Activated CD8-positive, alpha-beta memory T cell treated with anti-CD3 and anti-CD28 coated beads for 1 hour (primary cell): Measurements from ENCODE around the gene REG1B.

Source experiments
- DNase-seq, 2 donors: peaks; one replicate each; pipeline ENCODE4 v3.0.0-alpha.2; 2020; ENCODE audit warnings: low read depth in 1 of 2; ENCODE audit errors: extremely low read depth in 1 of 2

REG1B gene, protein sequence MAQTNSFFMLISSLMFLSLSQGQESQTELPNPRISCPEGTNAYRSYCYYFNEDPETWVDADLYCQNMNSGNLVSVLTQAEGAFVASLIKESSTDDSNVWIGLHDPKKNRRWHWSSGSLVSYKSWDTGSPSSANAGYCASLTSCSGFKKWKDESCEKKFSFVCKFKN

DNA sequence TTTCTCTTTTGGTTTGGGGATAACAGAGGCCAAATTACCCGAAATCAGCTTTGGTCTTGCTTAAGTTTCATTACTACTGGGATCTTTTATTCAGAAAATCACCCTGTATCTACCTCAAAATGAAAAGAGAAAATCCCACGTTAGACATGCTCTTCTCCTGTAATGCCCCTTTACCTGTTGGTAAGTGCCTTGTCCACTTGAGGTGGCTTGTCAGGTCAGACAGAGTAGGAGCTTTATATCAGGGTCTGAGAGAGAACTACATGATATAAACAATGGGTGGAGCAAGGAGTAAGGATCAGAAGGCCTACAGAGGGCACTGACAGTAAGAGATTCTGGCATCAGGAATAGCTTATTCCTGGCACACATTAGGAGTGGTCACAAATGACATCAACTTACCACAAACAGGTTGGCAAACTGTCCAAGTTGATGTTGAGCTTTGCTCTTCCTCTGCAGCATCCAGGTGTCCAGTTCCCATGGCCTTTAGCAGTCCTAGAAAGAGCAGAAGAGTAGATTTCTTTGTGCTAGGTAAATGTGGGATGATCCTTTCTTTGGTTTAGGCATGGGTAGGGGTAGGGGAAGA, at the start of gene REG1B:
Gene REG1B, minus strand, starts transcription at position 209 of the 580 bp plus-strand sequence. CDS start 381 bp downstream, outside the sequence.
- no peak for DNase-seq

DNA sequence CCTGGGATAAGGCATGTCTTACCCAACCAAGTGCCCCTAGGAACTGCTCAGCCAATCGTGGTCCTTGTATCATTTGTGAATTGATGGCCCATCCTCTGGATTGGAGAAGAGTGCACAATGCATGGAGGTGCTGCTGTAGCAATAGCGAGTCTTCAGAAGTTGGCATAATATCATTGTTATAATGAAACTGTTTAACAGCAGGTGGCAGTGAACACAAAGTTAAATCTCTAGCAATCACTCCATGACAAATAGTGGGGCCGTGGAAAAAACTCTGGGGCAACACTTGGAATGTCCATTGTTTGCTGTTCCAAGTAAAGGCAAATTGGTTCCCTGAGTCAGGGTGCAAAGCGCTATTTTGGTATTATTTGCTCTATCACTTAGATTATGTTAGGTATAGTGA, 43.9 kb upstream of the REG1B start:
- DNase-seq, result no peak

DNA sequence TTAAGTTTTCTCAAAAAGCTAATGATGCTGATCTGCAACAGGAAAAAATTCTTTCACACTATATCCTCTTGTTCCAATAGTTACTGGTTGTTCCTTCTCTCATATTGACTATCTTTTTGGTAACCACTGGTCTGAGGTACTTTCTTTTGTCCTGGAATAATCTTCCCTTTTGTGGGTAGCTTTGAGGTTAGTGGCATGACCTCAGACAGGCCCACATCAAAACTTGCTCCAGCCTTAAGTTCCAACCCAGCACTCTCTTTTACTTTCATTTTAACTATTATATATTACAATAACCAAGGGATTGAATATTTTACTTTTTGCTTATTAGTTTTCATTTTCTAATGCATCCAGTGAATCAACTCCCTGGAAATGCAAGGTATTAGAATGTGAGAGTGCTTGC, 42.0 kb upstream of the REG1B start:
- DNase-seq, result no peak

DNA sequence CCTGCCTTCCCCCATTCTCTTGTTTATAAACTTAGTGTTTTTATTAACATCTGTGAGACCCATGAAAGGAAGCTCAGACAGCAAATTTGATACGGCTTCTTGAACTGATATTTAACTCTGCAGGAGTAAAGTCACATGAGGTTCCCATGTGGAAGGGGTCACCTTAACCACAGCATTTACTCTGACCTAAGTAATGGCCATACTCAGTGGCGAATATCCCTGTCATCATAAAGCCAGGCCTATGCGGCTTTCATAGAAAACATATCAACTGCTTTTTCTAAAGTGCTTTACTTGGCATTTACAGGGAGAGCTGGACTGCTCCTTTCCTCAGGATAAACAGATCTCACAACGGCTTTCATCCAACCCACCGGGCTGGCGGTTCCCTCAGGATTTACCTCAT, 41.5 kb upstream of the REG1B start:
- DNase-seq, result no peak

DNA sequence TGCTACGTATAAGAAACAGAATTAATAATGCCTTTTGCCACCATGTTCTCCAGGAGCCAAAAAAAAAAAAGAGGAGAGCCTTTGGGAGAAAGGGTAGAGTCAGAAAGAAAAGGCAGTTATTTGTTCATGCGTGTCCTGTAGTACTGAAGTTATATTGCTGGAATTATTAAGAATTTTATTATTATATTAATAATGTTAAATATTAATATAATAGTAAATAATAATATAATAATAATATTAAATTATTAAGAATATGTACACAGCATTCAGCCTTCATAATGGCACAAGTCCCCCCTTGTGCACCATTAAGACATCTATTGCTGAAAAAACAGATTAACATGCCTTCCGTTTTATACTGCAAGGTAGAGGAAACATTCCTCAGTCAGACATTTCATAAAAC, 40.6 kb upstream of the REG1B start:
- DNase-seq, result no peak

DNA sequence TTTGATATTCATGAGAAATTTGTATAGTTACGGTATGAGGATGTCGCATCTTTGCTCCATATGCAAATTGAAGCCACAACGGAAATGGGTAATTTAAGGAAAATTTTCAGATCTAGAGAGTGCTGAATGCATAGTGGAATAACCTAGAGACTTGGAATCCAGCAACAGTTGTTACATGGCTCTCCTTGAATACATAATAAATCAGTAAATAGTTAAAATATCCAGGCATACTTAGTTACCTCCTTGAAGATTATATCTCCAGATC, 37.9 kb upstream of the REG1B start:
- no peak for DNase-seq

DNA sequence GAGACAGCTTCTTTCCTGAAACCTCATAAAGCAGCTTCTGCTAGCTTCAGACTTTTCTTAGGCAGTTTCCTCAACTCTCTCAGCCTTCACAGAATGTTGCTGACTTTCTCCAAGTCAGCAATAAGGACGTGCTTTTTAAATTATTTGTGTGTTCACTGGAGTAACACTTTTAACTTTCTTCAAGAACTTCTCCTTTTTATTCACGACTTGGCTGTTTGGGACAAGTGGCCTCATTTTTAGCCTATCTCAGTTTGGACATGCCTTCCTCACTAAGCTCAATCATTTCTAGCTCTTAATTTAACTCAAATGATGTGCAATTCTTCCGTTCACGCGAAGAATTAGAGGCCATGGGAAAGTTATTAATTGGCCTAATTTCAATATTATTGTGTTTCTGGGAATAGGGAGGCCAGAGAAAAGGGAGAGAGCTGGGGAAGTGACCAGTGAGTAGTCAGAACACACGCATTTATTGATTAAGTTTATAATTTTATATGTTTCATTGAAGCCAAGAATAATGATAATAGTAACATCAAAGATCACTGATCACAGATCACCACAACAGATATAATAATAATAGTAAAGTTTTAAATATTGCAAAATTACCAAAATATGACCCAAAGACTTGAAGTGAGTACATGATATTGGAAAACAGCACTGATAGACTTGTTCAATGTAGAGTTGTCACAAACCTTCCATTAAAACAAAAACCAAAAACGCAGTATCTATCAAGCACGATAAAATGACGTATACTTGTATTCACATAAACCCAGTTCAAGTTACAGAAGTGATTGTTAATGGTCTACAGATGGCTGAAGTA, 37.3 kb upstream of the REG1B start:
- DNase-seq, result no peak

DNA sequence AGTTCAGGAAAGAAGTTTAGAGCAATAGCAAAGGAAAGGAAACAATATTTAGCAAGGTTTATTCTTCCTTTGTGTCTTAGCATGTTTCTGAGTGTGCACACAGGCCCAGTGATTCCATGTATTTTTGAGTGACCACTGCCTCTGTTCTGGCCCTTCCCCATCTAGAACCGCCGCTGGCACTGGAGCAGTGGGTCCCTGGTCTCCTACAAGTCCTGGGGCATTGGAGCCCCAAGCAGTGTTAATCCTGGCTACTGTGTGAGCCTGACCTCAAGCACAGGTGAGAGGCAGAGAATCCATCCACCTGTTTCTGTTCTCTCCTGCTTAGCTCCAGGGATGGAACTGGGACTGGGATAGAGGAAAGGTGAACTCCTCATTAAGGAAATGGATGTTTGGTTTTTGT, 34.9 kb upstream of the REG1B start:
- DNase-seq, result no peak

DNA sequence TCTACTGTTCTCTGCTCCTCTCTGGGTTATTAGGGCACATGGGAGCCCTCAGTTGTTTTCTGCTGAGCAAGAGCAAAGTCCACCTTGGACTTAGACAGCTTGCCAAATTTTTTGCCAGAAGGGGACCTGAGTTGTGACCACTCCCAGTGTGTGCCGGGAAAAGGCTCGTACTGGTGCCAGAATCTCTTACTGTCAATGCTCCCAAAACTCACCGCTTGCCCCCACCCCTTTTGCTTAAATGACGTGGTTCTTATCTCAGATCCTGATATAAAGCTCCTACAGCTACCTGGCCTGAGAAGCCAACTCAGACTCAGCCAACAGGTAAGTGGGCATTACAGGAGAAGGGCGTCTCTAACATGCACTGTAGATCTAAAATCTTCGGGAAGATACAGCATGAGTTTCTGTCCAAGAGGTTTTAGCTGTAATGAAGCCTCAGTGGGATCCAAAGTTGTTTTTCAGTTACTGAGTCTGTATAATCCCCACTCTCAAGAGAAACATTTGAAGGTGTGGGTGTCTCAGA, 32.5 kb upstream of the REG1B start, which contains the start of gene REG1A:
Gene REG1A, plus strand, starts transcription at position 295 of the 520 bp plus-strand sequence. CDS start 374 bp downstream, outside the sequence.
- DNase-seq, result no peak

DNA sequence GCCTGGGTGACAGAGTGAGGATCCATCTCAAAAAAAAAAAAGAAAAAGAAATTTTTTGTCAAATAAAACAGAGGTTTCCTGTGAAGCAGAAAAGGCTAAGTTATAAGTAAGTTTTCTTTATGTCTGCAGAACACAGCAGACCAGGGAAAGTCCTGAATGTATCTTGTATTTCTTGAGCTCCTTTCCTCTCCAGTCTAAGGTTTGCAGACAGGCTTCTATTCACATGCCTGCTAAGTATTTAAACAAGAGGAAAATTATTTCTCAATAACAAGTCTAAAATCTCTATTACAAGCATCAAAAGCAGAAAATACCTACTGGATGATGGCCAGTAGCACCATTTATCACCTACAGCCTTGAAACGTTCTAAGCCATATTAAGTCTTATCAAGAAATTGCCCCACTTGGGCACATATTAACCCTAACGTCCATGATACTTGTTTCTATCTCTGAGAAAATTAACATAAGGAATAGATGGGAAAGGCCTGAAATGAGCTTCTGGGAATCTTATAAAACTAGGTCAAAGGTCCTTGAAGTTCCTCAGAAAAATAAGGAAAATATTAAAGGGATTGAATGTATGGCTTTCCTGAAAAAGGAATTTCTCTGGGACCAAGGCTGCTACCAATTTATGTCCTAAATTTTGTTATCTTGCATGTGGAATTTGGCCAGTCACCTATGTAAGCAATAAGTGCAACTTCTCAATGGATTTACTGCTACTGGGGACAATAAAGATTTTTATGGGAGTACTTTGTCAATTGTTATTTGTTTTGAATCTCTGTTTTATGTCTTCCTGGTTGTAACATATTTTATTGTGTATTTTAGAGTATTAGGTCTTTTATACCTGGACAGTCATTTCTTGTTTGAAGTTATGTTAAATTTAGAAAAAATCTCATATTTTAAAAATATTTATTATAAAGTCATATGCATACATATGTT, 29.5 kb upstream of the REG1B start:
- no peak for DNase-seq

DNA sequence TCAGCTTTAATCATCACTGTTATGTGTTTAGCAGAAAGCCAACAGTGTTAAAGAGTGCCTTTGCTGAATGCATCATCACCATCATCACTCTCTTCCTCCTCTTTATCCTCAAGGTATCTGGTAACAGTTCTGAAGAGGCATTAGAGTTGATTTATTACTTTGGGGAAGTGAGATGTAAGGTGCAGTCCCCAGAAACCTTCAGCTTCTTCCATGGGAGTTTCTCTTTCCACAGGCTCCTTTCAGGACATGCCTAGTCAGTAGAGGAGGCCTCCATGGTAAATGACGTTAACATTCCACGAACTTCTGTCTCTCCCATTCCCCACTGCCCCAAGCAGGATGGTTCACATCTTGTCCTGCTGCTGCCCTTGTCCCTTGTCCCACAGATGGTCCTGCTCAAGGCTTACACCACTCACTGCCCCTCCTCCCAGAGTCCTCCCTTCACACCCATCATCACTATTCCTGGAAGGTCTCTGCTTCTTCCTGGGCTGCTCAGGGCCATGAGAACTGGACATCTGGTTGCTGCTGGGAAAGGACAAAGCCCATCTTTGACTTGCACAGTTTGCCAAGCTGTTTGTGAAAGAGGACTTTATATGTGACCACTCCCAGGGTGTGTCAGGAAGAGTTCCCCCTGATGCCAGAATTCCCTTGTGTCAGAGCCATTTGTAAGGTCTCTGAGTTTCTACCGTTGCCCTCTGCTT, 27.2 kb upstream of the REG1B start:
- DNase-seq, result no peak

DNA sequence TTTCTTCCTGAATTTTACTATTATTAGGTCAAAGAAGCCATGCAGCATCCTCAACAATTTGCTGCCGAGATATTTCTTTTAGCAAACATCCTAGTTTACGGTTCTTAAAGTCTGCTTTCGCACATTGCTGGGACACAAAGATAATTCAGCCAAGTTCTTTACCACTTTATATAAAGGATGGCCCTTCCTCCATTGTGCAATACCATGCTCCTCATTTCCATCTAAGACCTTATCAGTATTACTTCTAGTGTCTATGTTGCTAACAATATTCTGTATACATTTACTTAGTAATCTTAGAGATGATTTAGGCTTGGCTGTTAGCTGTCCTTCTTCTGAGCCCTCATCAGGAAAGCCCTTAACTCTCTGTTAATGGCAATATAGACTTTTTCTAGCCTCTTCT, 24.5 kb upstream of the REG1B start:
- no peak for DNase-seq

DNA sequence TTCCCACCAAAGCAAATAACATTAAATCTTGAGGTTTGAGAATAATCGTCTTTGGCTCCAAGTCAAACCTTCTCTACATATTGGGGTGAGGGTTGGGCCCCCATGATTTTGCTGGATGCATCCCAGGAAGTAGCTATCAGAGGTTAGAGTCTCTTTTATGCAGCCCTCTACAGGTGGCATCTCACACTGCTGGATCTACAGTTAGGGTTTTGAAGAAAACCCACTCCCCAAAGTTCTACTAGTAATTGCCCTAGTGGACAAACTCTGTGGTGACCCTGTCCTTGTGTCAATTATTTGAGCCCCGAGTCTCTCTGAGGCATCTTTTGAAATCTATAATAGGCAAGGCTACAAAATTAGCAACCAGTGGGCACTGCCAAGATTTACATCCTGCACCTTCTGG, 17.5 kb upstream of the REG1B start:
- no peak for DNase-seq

DNA sequence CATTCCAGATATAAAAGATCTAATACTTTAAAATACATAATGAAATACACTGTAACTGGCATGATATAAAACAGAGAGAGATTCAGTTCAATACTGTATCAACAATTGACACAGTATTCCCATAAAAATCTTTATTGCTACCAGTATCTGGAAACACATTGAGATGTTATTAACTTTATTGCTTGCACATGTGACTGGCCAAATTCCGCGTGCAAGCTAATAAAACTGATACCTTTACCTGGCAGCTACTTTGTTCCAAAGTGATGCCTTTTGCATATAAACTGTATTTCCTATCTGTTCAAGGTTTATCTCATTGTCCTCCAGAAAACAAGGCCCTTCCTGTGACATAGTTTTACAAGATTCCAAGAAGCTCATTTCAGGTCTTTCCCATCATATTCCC, 15.4 kb upstream of the REG1B start:
- no peak for DNase-seq

DNA sequence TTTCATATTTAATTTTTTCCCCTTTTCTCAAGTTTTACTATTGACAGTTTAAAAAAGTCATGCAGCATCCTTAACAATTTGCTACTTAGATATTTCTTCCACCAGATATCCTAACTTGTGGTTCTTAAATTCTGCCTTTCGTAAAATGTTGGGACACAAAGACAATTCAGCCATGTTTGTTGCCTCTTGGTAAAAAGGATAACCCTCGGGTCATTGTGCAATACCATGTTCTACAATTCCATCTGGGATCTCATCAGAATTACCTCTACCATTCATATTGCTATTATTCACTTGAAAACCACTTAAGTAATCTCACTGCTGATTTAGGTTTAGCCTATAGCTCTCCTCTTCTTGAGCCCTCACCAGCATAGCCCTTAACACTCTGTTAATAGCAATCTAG, 13.2 kb upstream of the REG1B start:
- DNase-seq, result no peak

DNA sequence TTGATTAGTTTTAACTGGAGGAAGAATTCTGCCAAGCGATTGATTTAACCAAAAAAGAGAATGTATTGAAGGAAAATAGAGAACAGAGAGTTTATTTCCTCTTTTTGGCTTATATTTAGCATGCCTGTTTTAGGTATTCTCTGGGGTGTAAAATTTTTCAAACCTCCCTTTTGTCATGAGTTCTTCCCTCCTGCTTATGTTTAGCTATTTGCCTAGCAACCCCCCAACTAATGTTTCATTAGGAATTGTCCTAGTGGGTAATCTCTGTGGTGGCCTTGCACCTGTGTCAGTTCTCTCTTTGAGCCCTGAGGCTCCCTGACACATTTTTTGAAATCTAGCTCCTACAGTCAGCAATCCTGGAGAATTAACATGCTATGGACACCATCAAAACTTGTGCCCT, 12.5 kb upstream of the REG1B start:
- DNase-seq, result no peak

DNA sequence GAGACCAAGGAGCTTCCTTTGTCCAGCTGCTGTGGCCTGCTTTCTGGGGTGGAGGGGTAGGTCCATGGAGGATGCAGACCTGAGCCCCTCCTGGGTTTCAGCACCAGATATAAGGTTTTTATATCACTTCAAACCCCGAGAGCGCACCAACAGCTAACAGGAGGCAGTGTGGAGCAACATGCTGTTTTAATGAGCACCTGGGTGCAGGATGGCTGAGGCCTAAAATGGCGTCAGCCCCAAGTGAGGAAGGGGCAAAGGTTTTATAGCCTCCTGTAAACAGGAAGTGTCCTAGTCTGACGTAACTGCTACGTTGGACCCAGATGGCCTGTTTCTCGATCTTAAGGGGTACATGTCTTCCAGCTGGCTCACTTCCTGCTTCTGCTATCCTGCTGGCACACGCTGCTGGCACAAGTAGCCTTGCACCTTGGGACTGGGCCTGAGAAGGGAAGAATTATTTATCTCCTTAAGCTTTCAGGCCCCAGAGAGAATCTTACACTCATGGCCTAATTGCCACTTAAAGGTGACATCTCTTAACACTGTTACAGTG, 11.4 kb upstream of the REG1B start:
- no peak for DNase-seq

DNA sequence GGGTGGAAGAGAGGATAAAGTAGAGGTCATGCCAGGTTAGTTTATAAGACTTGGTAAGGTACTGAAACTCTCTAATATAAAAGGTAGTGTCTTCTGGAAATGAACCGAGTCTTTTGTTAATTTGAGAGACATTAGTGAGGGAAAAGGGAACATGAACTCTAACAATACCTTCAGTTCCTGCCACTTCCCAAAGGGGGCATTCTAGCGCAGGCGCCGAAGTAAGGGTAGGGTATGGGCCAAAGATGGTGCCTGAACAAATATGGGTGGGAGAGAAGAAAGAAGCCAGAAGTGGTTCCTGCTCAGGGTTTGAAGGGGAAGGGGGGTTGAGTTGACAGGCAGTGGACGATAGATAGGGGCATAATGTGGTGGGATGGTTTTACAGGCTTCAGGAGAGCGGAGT, 10.1 kb upstream of the REG1B start:
- no peak for DNase-seq

DNA sequence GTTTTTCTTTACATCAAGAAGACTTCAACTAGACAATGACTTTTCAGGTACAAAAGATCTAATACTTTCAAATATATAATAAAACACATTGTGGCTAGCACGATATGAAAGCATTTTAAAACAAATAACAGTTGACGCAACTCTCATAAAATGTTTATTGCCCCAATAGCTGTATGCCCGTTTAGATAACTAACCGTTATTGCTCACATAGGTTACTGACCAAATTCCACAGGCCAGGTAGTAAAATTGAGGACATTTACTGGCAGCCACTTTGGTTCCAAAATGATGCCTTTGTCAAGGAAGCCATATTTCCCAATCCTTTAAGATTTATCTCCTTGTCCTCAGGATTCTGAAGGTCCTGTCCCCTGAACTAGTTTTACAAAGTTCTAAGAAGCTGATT, 2.9 kb upstream of the REG1B start:
- DNase-seq, result no peak

DNA sequence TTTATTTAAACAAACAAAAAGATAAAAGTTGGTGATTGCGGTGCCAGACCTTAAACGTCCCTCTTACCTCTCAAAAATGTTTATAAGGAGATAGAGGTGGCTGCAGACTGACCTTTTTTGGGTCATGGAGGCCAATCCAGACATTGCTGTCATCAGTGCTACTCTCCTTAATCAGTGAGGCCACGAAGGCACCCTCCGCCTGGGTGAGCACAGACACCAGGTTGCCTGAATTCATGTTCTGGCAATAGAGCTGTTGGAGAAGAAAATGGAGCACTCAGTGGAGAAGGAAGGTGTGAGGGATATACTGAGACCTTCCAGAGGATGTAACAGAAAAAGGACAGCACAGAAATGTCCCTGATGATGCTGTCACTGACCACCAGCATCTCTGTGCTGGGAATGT, 1.5 kb downstream of the REG1B start:
- DNase-seq, result no peak
